ENCODE data around the gene VAC14. TPM values are rescaled to one million over a fixed set of nuclear protein-coding genes. Genes with fewer than 3 reads are reported as not detected.

VAC14 gene
- total and polyA plus RNA-seq, 2 experiments from 2014 or later, result 42.3 to 77.7 TPM

DNA sequence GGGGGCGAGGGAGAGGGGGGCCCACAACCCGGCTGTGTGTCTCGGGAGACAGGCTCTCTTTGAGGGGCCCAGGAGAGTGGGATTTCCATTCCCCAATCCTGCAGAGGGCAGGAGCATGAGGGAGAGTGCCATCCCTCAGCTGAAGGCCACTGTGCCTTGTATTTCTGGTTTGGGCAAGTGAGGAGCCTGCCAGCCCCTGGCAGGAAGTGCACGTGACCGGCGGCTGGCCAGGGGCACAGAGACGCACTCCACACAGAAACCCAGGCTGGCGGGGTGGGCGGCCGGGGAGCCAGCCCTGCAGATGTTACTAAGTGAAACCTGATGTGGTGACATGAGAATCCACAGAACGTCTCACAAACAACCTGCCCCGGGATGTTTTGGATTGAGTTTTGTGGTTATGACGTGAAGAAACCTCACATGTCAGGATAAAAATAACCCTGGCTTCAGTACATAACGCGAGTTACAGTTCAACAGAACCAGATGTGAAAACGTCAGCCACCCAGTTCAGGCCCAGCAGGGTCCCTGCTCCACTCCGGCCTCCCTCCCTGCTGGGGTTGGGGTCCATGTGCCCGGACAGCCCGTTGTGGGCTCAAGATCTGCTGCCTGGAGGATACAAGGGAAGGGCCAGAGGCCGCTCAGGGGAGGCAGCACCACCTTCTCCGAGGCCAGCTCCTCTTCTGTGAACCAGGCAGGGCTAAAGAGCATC, 63.4 kb downstream of the VAC14 start (continued):
- TF ChIP-seq, protein P1, sequence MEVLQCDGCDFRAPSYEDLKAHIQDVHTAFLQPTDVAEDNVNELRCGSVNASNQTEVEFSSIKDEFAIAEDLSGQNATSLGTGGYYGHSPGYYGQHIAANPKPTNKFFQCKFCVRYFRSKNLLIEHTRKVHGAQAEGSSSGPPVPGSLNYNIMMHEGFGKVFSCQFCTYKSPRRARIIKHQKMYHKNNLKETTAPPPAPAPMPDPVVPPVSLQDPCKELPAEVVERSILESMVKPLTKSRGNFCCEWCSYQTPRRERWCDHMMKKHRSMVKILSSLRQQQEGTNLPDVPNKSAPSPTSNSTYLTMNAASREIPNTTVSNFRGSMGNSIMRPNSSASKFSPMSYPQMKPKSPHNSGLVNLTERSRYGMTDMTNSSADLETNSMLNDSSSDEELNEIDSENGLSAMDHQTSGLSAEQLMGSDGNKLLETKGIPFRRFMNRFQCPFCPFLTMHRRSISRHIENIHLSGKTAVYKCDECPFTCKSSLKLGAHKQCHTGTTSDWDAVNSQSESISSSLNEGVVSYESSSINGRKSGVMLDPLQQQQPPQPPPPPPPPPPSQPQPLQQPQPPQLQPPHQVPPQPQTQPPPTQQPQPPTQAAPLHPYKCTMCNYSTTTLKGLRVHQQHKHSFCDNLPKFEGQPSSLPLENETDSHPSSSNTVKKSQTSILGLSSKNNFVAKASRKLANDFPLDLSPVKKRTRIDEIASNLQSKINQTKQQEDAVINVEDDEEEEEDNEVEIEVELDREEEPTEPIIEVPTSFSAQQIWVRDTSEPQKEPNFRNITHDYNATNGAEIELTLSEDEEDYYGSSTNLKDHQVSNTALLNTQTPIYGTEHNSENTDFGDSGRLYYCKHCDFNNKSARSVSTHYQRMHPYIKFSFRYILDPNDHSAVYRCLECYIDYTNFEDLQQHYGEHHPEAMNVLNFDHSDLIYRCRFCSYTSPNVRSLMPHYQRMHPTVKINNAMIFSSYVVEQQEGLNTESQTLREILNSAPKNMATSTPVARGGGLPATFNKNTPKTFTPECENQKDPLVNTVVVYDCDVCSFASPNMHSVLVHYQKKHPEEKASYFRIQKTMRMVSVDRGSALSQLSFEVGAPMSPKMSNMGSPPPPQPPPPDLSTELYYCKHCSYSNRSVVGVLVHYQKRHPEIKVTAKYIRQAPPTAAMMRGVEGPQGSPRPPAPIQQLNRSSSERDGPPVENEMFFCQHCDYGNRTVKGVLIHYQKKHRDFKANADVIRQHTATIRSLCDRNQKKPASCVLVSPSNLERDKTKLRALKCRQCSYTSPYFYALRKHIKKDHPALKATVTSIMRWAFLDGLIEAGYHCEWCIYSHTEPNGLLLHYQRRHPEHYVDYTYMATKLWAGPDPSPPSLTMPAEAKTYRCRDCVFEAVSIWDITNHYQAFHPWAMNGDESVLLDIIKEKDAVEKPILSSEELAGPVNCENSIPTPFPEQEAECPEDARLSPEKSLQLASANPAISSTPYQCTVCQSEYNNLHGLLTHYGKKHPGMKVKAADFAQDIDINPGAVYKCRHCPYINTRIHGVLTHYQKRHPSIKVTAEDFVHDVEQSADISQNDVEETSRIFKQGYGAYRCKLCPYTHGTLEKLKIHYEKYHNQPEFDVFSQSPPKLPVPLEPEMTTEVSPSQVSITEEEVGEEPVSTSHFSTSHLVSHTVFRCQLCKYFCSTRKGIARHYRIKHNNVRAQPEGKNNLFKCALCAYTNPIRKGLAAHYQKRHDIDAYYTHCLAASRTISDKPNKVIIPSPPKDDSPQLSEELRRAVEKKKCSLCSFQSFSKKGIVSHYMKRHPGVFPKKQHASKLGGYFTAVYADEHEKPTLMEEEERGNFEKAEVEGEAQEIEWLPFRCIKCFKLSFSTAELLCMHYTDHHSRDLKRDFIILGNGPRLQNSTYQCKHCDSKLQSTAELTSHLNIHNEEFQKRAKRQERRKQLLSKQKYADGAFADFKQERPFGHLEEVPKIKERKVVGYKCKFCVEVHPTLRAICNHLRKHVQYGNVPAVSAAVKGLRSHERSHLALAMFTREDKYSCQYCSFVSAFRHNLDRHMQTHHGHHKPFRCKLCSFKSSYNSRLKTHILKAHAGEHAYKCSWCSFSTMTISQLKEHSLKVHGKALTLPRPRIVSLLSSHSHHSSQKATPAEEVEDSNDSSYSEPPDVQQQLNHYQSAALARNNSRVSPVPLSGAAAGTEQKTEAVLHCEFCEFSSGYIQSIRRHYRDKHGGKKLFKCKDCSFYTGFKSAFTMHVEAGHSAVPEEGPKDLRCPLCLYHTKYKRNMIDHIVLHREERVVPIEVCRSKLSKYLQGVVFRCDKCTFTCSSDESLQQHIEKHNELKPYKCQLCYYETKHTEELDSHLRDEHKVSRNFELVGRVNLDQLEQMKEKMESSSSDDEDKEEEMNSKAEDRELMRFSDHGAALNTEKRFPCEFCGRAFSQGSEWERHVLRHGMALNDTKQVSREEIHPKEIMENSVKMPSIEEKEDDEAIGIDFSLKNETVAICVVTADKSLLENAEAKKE (CRISPR knock-in tag; IDR thresholded peaks at IDR 0.05), result no peak
- no peak for TF ChIP-seq EZH2phosphoT487 (IDR thresholded peaks at IDR 0.05; ENCODE audit: unreplicated experiment)
- no peak for TF ChIP-seq ZNF331 (CRISPR knock-in tag; IDR thresholded peaks at IDR 0.05; ENCODE audit: low read depth)
- no peak for TF ChIP-seq EZH2 (IDR thresholded peaks at IDR 0.05; ENCODE audit: low read depth, unreplicated experiment)

DNA sequence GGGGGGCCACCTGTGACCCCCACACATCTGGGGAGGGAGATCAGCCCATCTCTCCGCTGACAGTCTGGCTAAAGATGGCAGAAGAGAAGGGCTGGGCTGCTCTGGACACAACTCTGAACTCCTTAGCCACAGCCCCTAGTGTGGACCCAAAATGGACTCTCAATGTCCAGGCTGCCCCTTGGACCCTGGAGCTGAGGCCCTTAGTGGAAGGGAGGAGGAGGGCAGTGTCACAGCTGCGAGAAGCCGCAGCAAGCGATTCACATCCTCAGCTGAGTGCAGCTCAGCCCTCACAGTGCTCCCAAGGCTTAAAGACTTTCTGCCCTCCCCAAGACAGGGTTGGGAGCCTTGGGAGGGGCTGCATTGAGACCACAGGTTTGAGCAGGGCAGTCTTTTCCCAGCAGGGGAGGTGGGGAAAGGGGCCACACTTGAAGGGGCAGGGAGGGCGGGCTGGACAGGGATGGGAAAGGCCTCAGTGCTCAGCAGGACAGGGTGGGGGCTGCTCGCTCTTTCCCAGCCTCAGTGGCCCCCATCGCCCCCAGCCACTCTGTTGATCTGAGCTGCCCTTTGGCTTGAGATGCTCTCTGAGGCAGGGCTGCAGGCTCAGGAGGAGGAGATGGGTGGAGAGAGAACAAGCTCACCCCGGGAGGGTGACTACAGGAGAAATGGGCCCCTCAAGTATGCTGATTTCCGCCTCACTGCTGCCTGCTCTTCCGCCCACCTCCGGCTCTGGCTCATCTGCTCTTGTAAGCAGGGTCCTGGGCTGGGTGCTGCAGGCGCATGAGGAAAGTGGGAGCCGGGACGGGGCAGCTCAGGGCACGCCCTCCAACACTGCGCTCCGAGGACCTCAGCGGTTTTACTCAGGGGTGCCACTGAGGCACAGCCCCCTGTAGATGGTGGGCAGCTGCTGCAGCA, 64.2 kb downstream of the VAC14 start:
- H3K4me1 Mint-ChIP-seq, result peaks cover 26% of the 10 kb centered on the region
- DNase-seq (ENCODE audit: low spot score), result peak; percentile 38
- peak; percentile 57 for ATAC-seq
- Histone ChIP-seq H3K79me2 (replicated peaks; ENCODE audit: insufficient read depth) (no peaks in the 10 kb centered on the region), H3K27me3 (ENCODE audit: insufficient read depth) (no peaks in the 10 kb centered on the region), H3K4me2 (no peak overlapping the region), H2AFZ (no peak overlapping the region), H3K9me2 (ENCODE audit: insufficient read depth) (0 out of 2 replicates have a peak, but pooled peaks cover 2% of the 10 kb centered on the region), H3K36me3 (ENCODE audit: insufficient read depth) (no peaks in the 10 kb centered on the region), H3K27ac (ENCODE audit: low read depth) (no peak overlapping the region), H3K4me1 (ENCODE audit: insufficient read depth) (no peaks in the 10 kb centered on the region; the same call in 1 of the 2 replicates), H3K4me3 (no peak overlapping the region), H4K20me1 (replicated peaks; ENCODE audit: insufficient read depth) (no peaks in the 10 kb centered on the region), H3F3A (replicated peaks; ENCODE audit: low read depth) (no peaks in the 10 kb centered on the region)
- peaks cover 10% of the 10 kb centered on the region for H3K36me3 Mint-ChIP-seq (ENCODE audit: low read depth)
- H3K27ac Mint-ChIP-seq, result peak overlapping the region; percentile 3; the same call in 1 of the 2 replicates
- H3K9me3 Mint-ChIP-seq, result no peaks in the 10 kb centered on the region; the same call in 2 of the 3 replicates
- no peak overlapping the region; the same call in 2 of the 3 replicates for H3K4me3 Mint-ChIP-seq
- H3K27me3 Mint-ChIP-seq (ENCODE audit: insufficient read depth, low read depth, poor library complexity), result peaks cover 15% of the 10 kb centered on the region
- TF ChIP-seq EZH2phosphoT487 (IDR thresholded peaks at IDR 0.05; ENCODE audit: unreplicated experiment) (no peak), POLR2AphosphoS5 (IDR thresholded peaks at IDR 0.05; ENCODE audit: low read depth) (no peak), EZH2 (IDR thresholded peaks at IDR 0.05; ENCODE audit: low read depth, unreplicated experiment) (no peak), JUNB (IDR thresholded peaks at IDR 0.05; ENCODE audit: unreplicated experiment) (no peak)
- TF ChIP-seq, protein P1 (CRISPR knock-in tag; IDR thresholded peaks at IDR 0.05), result no peak

All from GM23338 (cell line).